ENCODE data around the gene FAM3D. TPM values are rescaled to one million over a fixed set of nuclear protein-coding genes. Genes with fewer than 3 reads are reported as not detected.

Gene FAM3D
- polyA plus RNA-seq, 3 donors, result 0.28 to 1.9 (median 0.71) TPM

DNA sequence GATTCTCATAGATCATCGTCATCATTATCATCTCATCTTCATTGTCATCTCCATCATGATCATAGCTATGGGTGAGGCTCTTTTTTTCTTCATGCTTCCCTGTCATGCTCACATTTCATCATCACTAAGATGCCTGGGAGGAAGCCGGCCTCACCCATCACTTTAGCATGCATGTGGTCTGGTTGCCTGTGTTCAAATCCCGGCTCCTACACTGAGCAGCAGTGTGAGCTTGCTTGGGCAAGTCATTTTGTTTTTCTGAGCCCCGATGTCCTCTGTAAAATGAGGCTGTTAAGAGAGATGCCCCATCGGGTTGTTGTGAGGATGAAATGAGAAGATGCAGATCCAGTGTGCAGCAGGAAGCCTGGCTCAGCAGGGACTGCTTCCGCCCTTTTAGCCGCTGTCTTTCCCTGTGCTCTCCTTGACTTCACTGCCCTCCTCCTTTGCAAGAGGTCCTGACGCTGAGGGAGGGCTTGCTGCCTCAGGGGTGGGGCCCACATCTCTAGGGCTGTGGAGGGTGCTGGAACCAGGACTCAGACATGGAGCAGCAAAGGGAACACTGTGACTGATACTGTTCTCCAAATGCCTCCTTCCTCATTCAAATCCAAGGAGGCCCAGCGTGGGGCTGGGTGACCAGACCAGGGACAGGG lies 14.4 kb upstream of the FAM3D start:
- no peaks in the 10 kb centered on the region for H3K36me3 Mint-ChIP-seq
- DNase-seq, result no peak
- H3K9me3 Mint-ChIP-seq, result peaks cover 0 to 12% (median 9%) of the 10 kb centered on the region in 7 donors
- intact Hi-C loops (cut with micrococcal nuclease), result no loop called here
- WGBS (ENCODE audit: insufficient coverage), result 82% methylated on average over 6 of the region's 9 CpGs
- no peak overlapping the region for H3K27ac Mint-ChIP-seq
- H3K4me1 Mint-ChIP-seq, result peaks cover 42% of the 10 kb centered on the region
- Histone ChIP-seq H2AFZ (ENCODE audit: insufficient read depth, low read depth, low read length, poor library complexity, severe bottlenecking) (peak overlapping the region; percentile 17), H3K9me3 (replicated peaks in 1 of 2; ENCODE audit: control insufficient read depth in 1 of 2, insufficient read depth in 1 of 2, low read length in 2 of 2) (peaks cover 0 to 4% of the 10 kb centered on the region in 2 donors), H4K20me1 (ENCODE audit: insufficient read depth, low read length) (no peaks in the 10 kb centered on the region), H3K4me1 (ENCODE audit: control insufficient read depth in 1 of 2, insufficient read depth in 2 of 2, low read length in 2 of 2) (peaks cover 13 to 19% of the 10 kb centered on the region in 2 donors), H3K4me2 (replicated peaks; ENCODE audit: extremely low read depth, low read length, poor library complexity, severe bottlenecking) (no peak overlapping the region), H3K4me3 (replicated peaks in 1 of 3; ENCODE audit: low read depth in 2 of 3, low read length in 3 of 3) (no peak overlapping the region), H3K9ac (ENCODE audit: insufficient read depth, low read length, poor library complexity, severe bottlenecking) (no peak overlapping the region), H3K27ac (ENCODE audit: low read depth in 1 of 2, low read length in 2 of 2) (no peak overlapping the region), H3K79me2 (ENCODE audit: insufficient read depth, low read length) (no peaks in the 10 kb centered on the region), H3K36me3 (replicated peaks in 1 of 2; ENCODE audit: control insufficient read depth in 1 of 2, insufficient read depth in 2 of 2, low read length in 2 of 2) (no peaks in the 10 kb centered on the region), H3K27me3 (ENCODE audit: control insufficient read depth in 2 of 2, insufficient read depth in 2 of 2, low read length in 2 of 2) (no peaks in the 10 kb centered on the region)
- TF ChIP-seq, protein P1, sequence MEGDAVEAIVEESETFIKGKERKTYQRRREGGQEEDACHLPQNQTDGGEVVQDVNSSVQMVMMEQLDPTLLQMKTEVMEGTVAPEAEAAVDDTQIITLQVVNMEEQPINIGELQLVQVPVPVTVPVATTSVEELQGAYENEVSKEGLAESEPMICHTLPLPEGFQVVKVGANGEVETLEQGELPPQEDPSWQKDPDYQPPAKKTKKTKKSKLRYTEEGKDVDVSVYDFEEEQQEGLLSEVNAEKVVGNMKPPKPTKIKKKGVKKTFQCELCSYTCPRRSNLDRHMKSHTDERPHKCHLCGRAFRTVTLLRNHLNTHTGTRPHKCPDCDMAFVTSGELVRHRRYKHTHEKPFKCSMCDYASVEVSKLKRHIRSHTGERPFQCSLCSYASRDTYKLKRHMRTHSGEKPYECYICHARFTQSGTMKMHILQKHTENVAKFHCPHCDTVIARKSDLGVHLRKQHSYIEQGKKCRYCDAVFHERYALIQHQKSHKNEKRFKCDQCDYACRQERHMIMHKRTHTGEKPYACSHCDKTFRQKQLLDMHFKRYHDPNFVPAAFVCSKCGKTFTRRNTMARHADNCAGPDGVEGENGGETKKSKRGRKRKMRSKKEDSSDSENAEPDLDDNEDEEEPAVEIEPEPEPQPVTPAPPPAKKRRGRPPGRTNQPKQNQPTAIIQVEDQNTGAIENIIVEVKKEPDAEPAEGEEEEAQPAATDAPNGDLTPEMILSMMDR (IDR thresholded peaks at IDR 0.05), result no peak
- no peak overlapping the region for H3K4me3 Mint-ChIP-seq
- H3K27me3 Mint-ChIP-seq (ENCODE audit: low read depth in 3 of 3), result peaks cover 0 to 2% (median 1%) of the 10 kb centered on the region in 3 donors

DNA sequence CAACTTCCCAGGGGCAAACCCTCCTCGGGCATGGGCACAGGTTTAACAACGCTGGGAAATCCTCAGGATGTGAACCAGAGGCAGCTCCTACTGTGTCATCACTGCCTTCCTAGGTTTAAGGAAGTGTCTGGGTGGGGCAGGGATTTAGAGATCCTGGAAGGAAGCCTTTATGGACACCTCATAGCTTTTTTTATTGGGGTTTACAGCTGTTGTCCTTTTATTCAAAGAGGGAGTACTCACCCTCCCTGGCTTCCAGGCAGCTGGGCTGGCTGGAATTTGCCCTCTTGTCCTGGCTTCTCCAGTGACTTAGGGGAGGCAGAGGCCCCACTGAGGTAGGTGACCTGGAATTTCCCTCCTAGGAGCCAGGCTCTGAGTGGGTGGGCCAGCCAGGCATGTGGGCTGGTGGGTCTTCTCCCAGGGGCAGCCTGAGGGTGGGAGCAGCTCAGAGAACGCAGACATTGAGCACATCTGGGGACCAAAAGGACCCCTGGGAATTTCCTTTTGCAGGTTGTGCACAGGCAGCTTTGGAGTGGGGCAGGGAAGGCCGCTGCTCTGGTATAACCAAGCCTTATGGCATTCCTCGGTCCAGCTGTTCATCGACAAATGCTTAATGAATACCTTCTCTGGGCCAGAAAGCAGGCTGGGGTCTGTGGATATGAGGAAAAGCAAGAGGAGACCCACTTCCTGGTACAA lies 13.5 kb upstream of the FAM3D start:
- Mint-ChIP-seq H3K9me3 (peaks cover 2 to 18% (median 15%) of the 10 kb centered on the region in 7 donors), H3K4me3 (no peak overlapping the region), H3K27me3 (ENCODE audit: low read depth in 3 of 3) (peaks cover 0 to 2% (median 1%) of the 10 kb centered on the region in 3 donors), H3K36me3 (peaks cover 0 to 5% of the 10 kb centered on the region in 2 donors), H3K4me1 (peaks cover 42% of the 10 kb centered on the region), H3K27ac (no peak overlapping the region)
- no peak overlapping the region for H3K27ac ChIP-seq (ENCODE audit: low read depth in 1 of 2, low read length in 2 of 2)
- peaks cover 0 to 4% of the 10 kb centered on the region in 2 donors for H3K9me3 ChIP-seq (replicated peaks in 1 of 2; ENCODE audit: control insufficient read depth in 1 of 2, insufficient read depth in 1 of 2, low read length in 2 of 2)
- H3K27me3 ChIP-seq (ENCODE audit: control insufficient read depth in 2 of 2, insufficient read depth in 2 of 2, low read length in 2 of 2), result no peaks in the 10 kb centered on the region
- no peaks in the 10 kb centered on the region for H3K36me3 ChIP-seq (replicated peaks in 1 of 2; ENCODE audit: control insufficient read depth in 1 of 2, insufficient read depth in 2 of 2, low read length in 2 of 2)
- 95% methylated on average over 6 of the region's 6 CpGs for WGBS (ENCODE audit: insufficient coverage)
- H3K79me2 ChIP-seq (ENCODE audit: insufficient read depth, low read length), result no peaks in the 10 kb centered on the region
- no peaks in the 10 kb centered on the region for H4K20me1 ChIP-seq (ENCODE audit: insufficient read depth, low read length)
- intact Hi-C loops (cut with micrococcal nuclease), result no loop called here
- no peak overlapping the region for H3K4me3 ChIP-seq (replicated peaks in 1 of 3; ENCODE audit: low read depth in 2 of 3, low read length in 3 of 3)
- peaks cover 13 to 19% of the 10 kb centered on the region in 2 donors for H3K4me1 ChIP-seq (ENCODE audit: control insufficient read depth in 1 of 2, insufficient read depth in 2 of 2, low read length in 2 of 2)
- no peak overlapping the region for H2AFZ ChIP-seq (ENCODE audit: insufficient read depth, low read depth, low read length, poor library complexity, severe bottlenecking)
- H3K9ac ChIP-seq (ENCODE audit: insufficient read depth, low read length, poor library complexity, severe bottlenecking), result no peak overlapping the region
- no peak overlapping the region for H3K4me2 ChIP-seq (replicated peaks; ENCODE audit: extremely low read depth, low read length, poor library complexity, severe bottlenecking)
- TF ChIP-seq, protein P1 (IDR thresholded peaks at IDR 0.05), result no peak
- no peak for DNase-seq
